GM12878 (cell line): Measurements from ENCODE around the gene RAN. TPM values are rescaled to one million over a fixed set of nuclear protein-coding genes. Genes with fewer than 3 reads are reported as not detected.

Source experiments
- ATAC-seq: fragments of 200-7000 bp; cut with Tn5 transposase; 3 replicates; pipeline ENCODE4 v1.9.1; 2020; ENCODE audit warnings: mild to moderate bottlenecking, moderate library complexity
- BruUV-seq: library from RNA; stranded (reverse); fragments of 400-500 nt; replicated peaks from 2 replicates; lab custom pipeline; 2021; lab: Mats Ljungman, UMichigan
- CTCF ChIA-PET: fragments of 300-600 bp; sonication (Branson Sonifier 250); formaldehyde crosslinking; extraction: SDS; loops from one replicate; lab custom pipeline; 2021; ENCODE audit warnings: inconsistent platforms; lab: Yijun Ruan, JAX
- POLR2A ChIA-PET: fragments of 350-600 bp; formaldehyde crosslinking; extraction: SDS; loops from one replicate; lab custom pipeline; 2021; ENCODE audit warnings: inconsistent platforms; lab: Charles Lee
- RAD21 ChIA-PET: fragments of 300-600 bp; sonication (Branson Sonifier 250); formaldehyde crosslinking; loops from one replicate; lab custom pipeline; 2023; ENCODE audit warnings: antibody characterized with exemption; ENCODE audit not compliant: unreplicated experiment; lab: Charles Lee
- SMC1A ChIA-PET: fragments of 300-600 bp; sonication (Branson Sonifier 250); formaldehyde crosslinking; loops from one replicate; lab custom pipeline; 2023; ENCODE audit not compliant: unreplicated experiment, uncharacterized antibody; lab: Charles Lee
- DNase-seq: peaks from one replicate; pipeline ENCODE4 v3.0.0-alpha.2; 2011; ENCODE audit warnings: low read depth, low spot score
- FAIRE-seq: peaks from 3 replicates; lab custom pipeline; 2011; peaks lifted over from hg19 to GRCh38; lab: Jason Lieb, UNC
- H2AFZ ChIP-seq: 2 replicates; pipeline ENCODE4 v1.6.0; 2011; ENCODE audit warnings: low read depth, low read length, control low read depth; ENCODE audit not compliant: control insufficient read depth
- H3K27ac ChIP-seq: 2 replicates; pipeline ENCODE4 v1.5.1; 2011; ENCODE audit warnings: control low read depth; ENCODE audit not compliant: control insufficient read depth, insufficient read depth
- H3K27me3 ChIP-seq, 2 experiments: replicated peaks in 1 of 2; 2 replicates each; pipeline versions ENCODE4 v1.6.0 to v1.6.1; 2011; ENCODE audit warnings: low read length in 1 of 2; ENCODE audit not compliant: control insufficient read depth in 2 of 2, insufficient read depth in 2 of 2
- H3K36me3 ChIP-seq, 2 experiments: 2 replicates each; pipeline ENCODE4 v1.5.1; 2011; ENCODE audit warnings: low read length in 1 of 2; ENCODE audit not compliant: control insufficient read depth in 2 of 2, insufficient read depth in 2 of 2
- H3K4me1 ChIP-seq: 2 replicates; pipeline ENCODE4 v1.6.1; 2011; ENCODE audit warnings: mild to moderate bottlenecking, low read length, moderate library complexity, mixed read lengths; ENCODE audit not compliant: control insufficient read depth, insufficient read depth
- H3K4me2 ChIP-seq: 2 replicates; pipeline ENCODE4 v1.6.0; 2011; ENCODE audit warnings: control low read depth; ENCODE audit not compliant: control insufficient read depth, insufficient read depth
- H3K4me3 ChIP-seq: fragments of 200-600 bp; sonication (generic); 2 replicates; pipeline ENCODE4 v1.5.1; 2016
- H3K79me2 ChIP-seq: 2 replicates; pipeline ENCODE4 v1.6.0; 2011; ENCODE audit warnings: low read length; ENCODE audit not compliant: control insufficient read depth, insufficient read depth
- H3K9ac ChIP-seq: 2 replicates; pipeline ENCODE4 v1.8.0; 2011; ENCODE audit warnings: low read length, control low read depth, mixed read lengths; ENCODE audit not compliant: control insufficient read depth, insufficient read depth
- H3K9me3 ChIP-seq: replicated peaks from 3 replicates; pipeline ENCODE4 v1.5.1; 2011; ENCODE audit warnings: mild to moderate bottlenecking, low read length; ENCODE audit not compliant: control insufficient read depth, insufficient read depth
- H4K20me1 ChIP-seq: 2 replicates; pipeline ENCODE4 v1.6.0; 2011; ENCODE audit not compliant: control insufficient read depth, insufficient read depth
- ASH2L ChIP-seq: fragments of 300-600, 200-600 bp; sonication (generic); IDR thresholded peaks from 2 replicates; pipeline ENCODE4 v1.6.1; 2017; ENCODE audit warnings: low read depth, mild to moderate bottlenecking, borderline replicate concordance
- ATF2 ChIP-seq: IDR thresholded peaks from 2 replicates; pipeline ENCODE4 v1.6.1; 2012; ENCODE audit warnings: low read length, inconsistent platforms
- BCL3 ChIP-seq: IDR thresholded peaks from 2 replicates; pipeline ENCODE4 v1.6.1; 2011; ENCODE audit warnings: borderline replicate concordance, low read depth, mild to moderate bottlenecking, moderate library complexity, low read length; ENCODE audit not compliant: insufficient read depth, poor library complexity, severe bottlenecking
- CHD1 ChIP-seq: IDR thresholded peaks from 2 replicates; pipeline ENCODE4 v1.6.1; 2012; ENCODE audit warnings: low read depth, low read length, improper control_type of control experiment
- EED ChIP-seq: sonication (generic); IDR thresholded peaks from 2 replicates; pipeline ENCODE4 v1.6.1; 2016; ENCODE audit warnings: antibody characterized with exemption, low read depth
- EZH2 ChIP-seq: IDR thresholded peaks from 2 replicates; pipeline ENCODE4 v1.6.1; 2012; ENCODE audit warnings: low read depth, mild to moderate bottlenecking, control low read depth, inconsistent platforms, low read length, borderline replicate concordance; ENCODE audit not compliant: control insufficient read depth
- HSF1 ChIP-seq: fragments of 150-350 bp; IDR thresholded peaks from 2 replicates; pipeline ENCODE4 v1.6.1; 2014; ENCODE audit warnings: mild to moderate bottlenecking, low read depth, low read length
- MLLT1 ChIP-seq: fragments of 450-650 bp; IDR thresholded peaks from 2 replicates; pipeline ENCODE4 v1.6.1; 2016; ENCODE audit warnings: mild to moderate bottlenecking
- MYB ChIP-seq: fragments of 150-350 bp; IDR thresholded peaks from 2 replicates; pipeline ENCODE4 v1.6.1; 2014; ENCODE audit warnings: mild to moderate bottlenecking, low read depth, low read length, borderline replicate concordance
- NR2F1 ChIP-seq: fragments of 450-650 bp; conservative IDR thresholded peaks from 2 replicates; pipeline ENCODE4 v1.6.1; 2017; ENCODE audit warnings: mild to moderate bottlenecking
- NRF1 ChIP-seq: conservative IDR thresholded peaks from 2 replicates; pipeline ENCODE4 v1.6.1; 2011; ENCODE audit warnings: mild to moderate bottlenecking, low read depth, low read length, improper control_type of control experiment
- POLR2AphosphoS2 ChIP-seq: IDR thresholded peaks from 2 replicates; pipeline ENCODE4 v1.6.1; 2011; ENCODE audit warnings: low read depth, mild to moderate bottlenecking, low read length, improper control_type of control experiment, moderate library complexity
- RAD51 ChIP-seq: fragments of 450-650 bp; IDR thresholded peaks from 2 replicates; pipeline ENCODE4 v1.6.1; 2016; ENCODE audit warnings: moderate library complexity, mild to moderate bottlenecking, inconsistent platforms
- RUNX3 ChIP-seq: IDR thresholded peaks from 2 replicates; pipeline ENCODE4 v1.6.1; 2012; ENCODE audit warnings: low read length, inconsistent platforms
- SIX5 ChIP-seq: IDR thresholded peaks from 2 replicates; pipeline ENCODE4 v1.6.1; 2011; ENCODE audit warnings: mild to moderate bottlenecking, low read depth, low read length, moderate library complexity; ENCODE audit not compliant: severe bottlenecking
- YBX1 ChIP-seq: fragments of 450-650 bp; IDR thresholded peaks from 2 replicates; pipeline ENCODE4 v1.6.1; 2016; ENCODE audit warnings: antibody characterized with exemption
- ZNF274 ChIP-seq: IDR thresholded peaks from one replicate; pipeline ENCODE4 v1.8.0; 2011; ENCODE audit not compliant: insufficient read length, insufficient read depth
- WGBS: methylation state at CpG from one replicate; pipeline ENCODE4 v1.1.6; 2016; ENCODE audit warnings: low lambda C conversion rate; ENCODE audit not compliant: insufficient replicate concordance, insufficient coverage; ENCODE audit errors: missing lambda C conversion rate; 5-methylcytosine and 5-hydroxymethylcytosine counted together
- in situ Hi-C: fragments of 300-500 bp; cut with MboI; formaldehyde crosslinking; loops from 9 replicates; pipeline ENCODE4 v1.14.3; 2018; ENCODE audit warnings: mixed read lengths
- intact Hi-C: fragments of 100-400 bp; cut with micrococcal nuclease; formaldehyde crosslinking; loops from one replicate; pipeline ENCODE4 v1.14.2; 2022; ENCODE audit not compliant: unreplicated experiment
- polyA plus RNA-seq, 11 experiments: library from polyadenylated mRNA; depleted of rRNA in 4 of 11; unstranded in 6 of 11; stranded (reverse) in 5 of 11; fragments of >200 nt; fragmentation: Nextera tagmentation in 4 of 11; fragmentation: Illumina TruSeq in 1 of 11; extraction: Ambion mirVana in 4 of 11; extraction: Trizol in 1 of 11; gene quantifications; 1 replicate in 1 of 11; 2 replicates in 10 of 11; pipeline versions ENCODE4 v1.2.1 to v1.2.3, GENCODE V29; 2011 to 2016; ENCODE audit warnings: inconsistent platforms in 2 of 11, missing spikeins in 2 of 11, low read depth in 1 of 11
- total RNA-seq, 4 experiments: library from RNA; depleted of rRNA in 3 of 4; stranded (reverse); fragments of >200 nt in 3 of 4; fragmentation: Illumina TruSeq in 1 of 4; extraction: Trizol in 1 of 4; gene quantifications; 2 replicates each; pipeline versions ENCODE4 v1.2.1 to v1.2.3, GENCODE V29; 2013 to 2021

The RAN gene
- total and polyA plus RNA-seq, 10 of the 15 experiments (the other 5 are each of a cell fraction or from before 2014, with no cell fraction given): 1,598 to 3,769 (median 2,845) TPM

GRCh38 chr12:130881548-130881947 lies 9.7 kb downstream of the RAN start:
- FAIRE-seq: no peak
- H3K4me2 ChIP-seq: no peak overlapping the region
- SMC1A ChIA-PET: interaction anchor here (1.1 kb wide), 1 partner anchor 32 kb away, joined by 3 read pairs; no protein-coding TSS in a partner anchor

More at GRCh38 chr12:130881548-130881947, 9.7 kb downstream of the RAN start:
- H4K20me1 ChIP-seq: peaks cover 3% of the 10 kb centered on the region; the same call in 1 of the 2 replicates
- CTCF ChIA-PET: interaction anchor here (0.7 to 1.0 kb wide), 2 partner anchors 64 to 89 kb away, joined by 3 read pairs; no protein-coding TSS in a partner anchor
- DNase-seq (no peak), ATAC-seq (no peak)
- in situ Hi-C loops: no loop called here
- TF ChIP-seq HSF1 (no peak), ASH2L (no peak), ATF2 (no peak), POLR2AphosphoS2 (no peak), ZNF274 (no peak), MYB (no peak), YBX1 (no peak), NRF1 (no peak), EZH2 (no peak), EED (no peak), BCL3 (no peak), RAD51 (no peak), MLLT1 (no peak), NR2F1 (no peak), CHD1 (no peak), RUNX3 (no peak), SIX5 (no peak)
- no peak overlapping the region for H3K27ac ChIP-seq
- H3K36me3 ChIP-seq: peaks cover 0 to 8% of the 10 kb centered on the region in 2 experiments; a peak in 3 of 4 replicates
- H3K9me3 ChIP-seq: no peaks in the 10 kb centered on the region
- no peak overlapping the region for H3K4me3 ChIP-seq
- peaks cover 33% of the 10 kb centered on the region for H3K4me1 ChIP-seq
- H3K27me3 ChIP-seq: no peaks in the 10 kb centered on the region
- 94% methylated on average over 1 of the region's 1 CpG for WGBS
- H3K79me2 ChIP-seq: peaks cover 5% of the 10 kb centered on the region
- BruUV-seq: no TSS peak
- POLR2A ChIA-PET: interaction anchor here (0.6 to 1.2 kb wide), 2 partner anchors 11 to 12 kb away, joined by 3 to 4 read pairs; no protein-coding TSS in a partner anchor
- H2AFZ ChIP-seq: no peak overlapping the region
- RAD21 ChIA-PET: interaction anchor here (1.0 kb wide), 1 partner anchor 11 kb away, joined by 3 read pairs; no protein-coding TSS in a partner anchor
- H3K9ac ChIP-seq: no peak overlapping the region
- intact Hi-C loops: no loop called here
